Testis (tissue), 3 donors: ENCODE measurements around the gene TRIM14. TPM values are rescaled to one million over a fixed set of nuclear protein-coding genes. Genes with fewer than 3 reads are reported as not detected.
A peak's percentile ranks its signal among the peaks of the same experiment; 100 is the strongest.
"Not testable (repeated sequence)": the region's sequence is repeated elsewhere in the genome, so short reads cannot be mapped to it uniquely, and the experiment has no call there.

Experiments
- DNase-seq: peaks from one replicate; pipeline ENCODE4 v3.0.0-alpha.2; 2019
- H3K27ac ChIP-seq, 2 donors: fragments of 200-600 bp; sonication (generic); one replicate each; pipeline ENCODE4 v1.5.1; 2019
- H3K27me3 ChIP-seq: fragments of 200-600 bp; sonication (generic); one replicate; pipeline ENCODE4 v1.5.1; 2019
- H3K36me3 ChIP-seq: fragments of 200-600 bp; sonication (generic); one replicate; pipeline ENCODE4 v1.5.1; 2017; ENCODE audit warnings: low read depth; ENCODE audit errors: missing control alignments
- H3K4me1 ChIP-seq: fragments of 200-600 bp; sonication (generic); one replicate; pipeline ENCODE4 v1.5.1; 2019
- H3K4me3 ChIP-seq, 2 donors: fragments of 200-600 bp; sonication (generic); one replicate each; pipeline ENCODE4 v1.5.1; 2017 to 2019
- H3K9me3 ChIP-seq: fragments of 200-600 bp; sonication (generic); one replicate; pipeline ENCODE4 v1.5.1; 2017
- POLR2A ChIP-seq: fragments of 450-650 bp; IDR thresholded peaks from one replicate; pipeline ENCODE4 v1.6.1; 2017; ENCODE audit warnings: antibody characterized with exemption, mild to moderate bottlenecking, moderate library complexity
- WGBS, 2 donors: methylation state at CpG; one replicate each; pipeline ENCODE4 v1.1.5; 2018; 5-methylcytosine and 5-hydroxymethylcytosine counted together
- intact Hi-C: fragments of 100-400 bp; cut with DNase I; formaldehyde crosslinking; loops from one replicate; pipeline ENCODE4 v1.15.1; 2023; ENCODE audit warnings: low total_unique reads
- polyA plus RNA-seq: library from polyadenylated mRNA; stranded (reverse); fragments of 350-450 nt; fragmentation: Illumina TruSeq; extraction: RNeasy Lipid Tissue Mini Kit (QIAGEN cat#74804); gene quantifications from one replicate; pipeline ENCODE4 v1.2.3, GENCODE V29; 2014; ENCODE audit warnings: low read depth, low replicate concordance; ENCODE audit not compliant: insufficient read depth
- total RNA-seq, 2 donors: library from RNA; depleted of rRNA; stranded (reverse); fragments of >200 nt; gene quantifications; one replicate each; pipeline ENCODE4 v1.2.3, GENCODE V29; 2016
- TF ChIP-seq, protein P1 (sequence below), 3 experiments: fragments of 450-650 bp in 2 of 3; fragments of 200-600 bp in 1 of 3; sonication (generic) in 1 of 3; IDR thresholded peaks; one replicate each; pipeline ENCODE4 v1.5.1; 2016 to 2019; ENCODE audit warnings: antibody characterized with exemption in 3 of 3, mild to moderate bottlenecking in 2 of 3, moderate library complexity in 1 of 3

The TRIM14 gene
- total and polyA plus RNA-seq, 3 donors from 2014 or later: 17.3 to 21.3 (median 19.6) TPM

DNA sequence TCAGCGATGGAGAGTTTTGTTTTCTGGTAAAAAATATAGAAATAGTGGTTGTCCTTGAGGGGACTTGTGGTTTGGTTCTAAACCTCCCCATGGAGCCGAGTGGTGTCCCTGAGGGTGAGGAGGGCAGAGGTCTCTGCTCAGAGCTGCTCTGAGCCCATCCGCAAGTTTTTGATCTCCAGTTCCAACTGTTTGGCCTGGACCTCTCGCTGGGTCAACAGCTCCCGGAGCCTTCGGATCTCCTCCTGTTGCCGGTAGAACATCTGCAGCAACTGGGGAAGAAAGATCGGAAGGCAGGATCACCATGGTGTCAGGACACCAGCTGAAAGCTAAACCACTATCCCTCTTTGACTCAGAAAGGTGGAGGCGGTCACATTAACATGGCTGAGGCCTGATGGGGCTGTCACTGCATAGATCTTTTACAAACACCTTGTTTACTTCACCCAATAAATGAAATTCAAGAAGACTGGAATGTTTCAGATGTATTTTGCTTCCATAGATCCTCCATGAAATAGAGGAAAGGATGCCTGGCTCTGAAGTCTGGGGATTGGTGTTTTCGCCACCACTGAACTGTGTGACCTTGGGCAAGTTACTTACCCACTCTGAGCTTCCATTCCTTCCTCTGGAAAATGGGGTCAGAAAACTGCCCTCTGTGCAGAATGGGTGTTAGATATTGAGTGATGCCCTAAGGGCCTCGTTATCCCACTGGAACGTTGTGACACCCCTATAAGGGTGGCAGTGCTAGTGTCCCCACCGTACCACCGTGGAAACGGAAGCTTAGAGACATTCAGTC is 5.8 kb upstream of the TRIM14 start:
- DNase-seq: no peak
- Histone ChIP-seq H3K27ac (no peak overlapping the region), H3K27me3 (no peaks in the 10 kb centered on the region), H3K4me3 (no peak overlapping the region), H3K9me3 (no peaks in the 10 kb centered on the region), H3K4me1 (no peaks in the 10 kb centered on the region), H3K36me3 (no peaks in the 10 kb centered on the region)
- intact Hi-C loops: no loop called here
- 87 to 90% methylated on average over 15 of the region's 15 CpGs for WGBS, 2 donors
- TF ChIP-seq POLR2A: no peak
- TF ChIP-seq, protein P1, sequence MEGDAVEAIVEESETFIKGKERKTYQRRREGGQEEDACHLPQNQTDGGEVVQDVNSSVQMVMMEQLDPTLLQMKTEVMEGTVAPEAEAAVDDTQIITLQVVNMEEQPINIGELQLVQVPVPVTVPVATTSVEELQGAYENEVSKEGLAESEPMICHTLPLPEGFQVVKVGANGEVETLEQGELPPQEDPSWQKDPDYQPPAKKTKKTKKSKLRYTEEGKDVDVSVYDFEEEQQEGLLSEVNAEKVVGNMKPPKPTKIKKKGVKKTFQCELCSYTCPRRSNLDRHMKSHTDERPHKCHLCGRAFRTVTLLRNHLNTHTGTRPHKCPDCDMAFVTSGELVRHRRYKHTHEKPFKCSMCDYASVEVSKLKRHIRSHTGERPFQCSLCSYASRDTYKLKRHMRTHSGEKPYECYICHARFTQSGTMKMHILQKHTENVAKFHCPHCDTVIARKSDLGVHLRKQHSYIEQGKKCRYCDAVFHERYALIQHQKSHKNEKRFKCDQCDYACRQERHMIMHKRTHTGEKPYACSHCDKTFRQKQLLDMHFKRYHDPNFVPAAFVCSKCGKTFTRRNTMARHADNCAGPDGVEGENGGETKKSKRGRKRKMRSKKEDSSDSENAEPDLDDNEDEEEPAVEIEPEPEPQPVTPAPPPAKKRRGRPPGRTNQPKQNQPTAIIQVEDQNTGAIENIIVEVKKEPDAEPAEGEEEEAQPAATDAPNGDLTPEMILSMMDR (IDR thresholded peaks at IDR 0.05): no peak

DNA sequence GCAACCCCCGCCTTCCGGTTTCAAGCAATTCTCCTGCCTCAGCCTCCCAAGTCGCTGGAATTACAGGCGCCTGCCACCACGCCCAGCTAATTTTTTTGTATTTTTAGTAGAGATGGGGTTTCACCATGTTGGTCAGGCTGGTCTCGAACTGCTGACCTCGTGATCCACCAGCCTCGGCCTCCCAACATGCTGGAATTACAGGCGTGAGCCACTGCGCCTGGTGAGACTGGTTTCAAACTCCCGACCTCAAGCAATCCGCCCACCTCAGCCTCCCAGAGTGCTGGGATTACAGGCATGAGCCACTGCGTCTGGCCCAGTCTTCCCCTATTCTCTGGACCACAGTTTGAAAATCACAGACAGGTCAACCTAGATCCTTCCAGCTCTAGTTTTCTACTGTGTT is 5.1 kb upstream of the TRIM14 start:
- H3K4me3 ChIP-seq, H3K27me3 ChIP-seq, H3K36me3 ChIP-seq, H3K27ac ChIP-seq, H3K9me3 ChIP-seq, H3K4me1 ChIP-seq, DNase-seq, intact Hi-C loops: not testable (repeated sequence)
- 94% methylated on average over 10 to 13 of the region's 13 CpGs for WGBS, 2 donors

DNA sequence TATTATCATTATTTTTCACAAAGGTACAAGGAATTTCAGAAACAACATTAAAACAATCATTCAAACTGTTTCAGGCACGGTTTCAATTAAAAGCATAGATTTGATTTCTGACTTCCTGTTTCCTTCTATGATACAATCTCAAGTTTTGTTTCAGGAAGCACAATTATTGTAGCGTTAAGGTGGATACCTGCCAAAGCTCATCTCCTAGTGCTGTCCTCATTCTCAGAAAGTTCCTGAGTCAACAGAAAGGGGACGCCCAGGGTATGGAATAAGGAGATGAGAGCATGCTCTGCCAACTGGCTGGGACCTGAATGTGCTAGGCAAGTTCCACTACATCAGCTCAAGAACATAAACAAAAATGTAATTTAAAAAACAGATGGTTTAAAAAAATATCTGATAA is 2.0 kb upstream of the TRIM14 start:
- WGBS, 2 donors: 18 to 33% methylated on average over 3 of the region's 3 CpGs

DNA sequence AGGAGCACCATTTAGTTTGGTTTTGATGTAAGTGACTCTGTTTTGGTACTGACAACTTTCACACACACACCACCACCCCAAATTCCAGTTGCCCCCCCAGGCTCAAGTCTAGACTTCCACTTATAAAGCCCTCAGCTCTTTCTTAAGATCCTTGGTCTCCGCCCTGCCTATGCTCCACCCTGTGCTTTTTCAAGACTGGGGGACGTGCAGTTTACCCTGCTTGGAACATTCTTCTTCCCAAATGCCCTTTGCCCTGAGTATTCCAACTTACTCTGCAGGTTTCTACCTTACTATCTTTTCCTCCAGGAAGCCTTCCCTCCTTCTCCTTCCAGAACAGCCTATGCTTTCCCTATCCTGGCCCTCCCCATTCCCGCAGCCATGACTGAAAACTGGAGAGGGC is 1.5 kb upstream of the TRIM14 start:
- DNase-seq: no peak
- Histone ChIP-seq H3K9me3 (no peaks in the 10 kb centered on the region), H3K27me3 (no peaks in the 10 kb centered on the region), H3K36me3 (no peaks in the 10 kb centered on the region), H3K27ac (no peak overlapping the region), H3K4me3 (no peak overlapping the region), H3K4me1 (peaks cover 4% of the 10 kb centered on the region)
- intact Hi-C loops: no loop called here
- TF ChIP-seq, protein P1 (IDR thresholded peaks at IDR 0.05): no peak
- no peak for TF ChIP-seq POLR2A
- WGBS, 2 donors: 42 to 63% methylated on average over 3 of the region's 3 CpGs

More for the DNA sequence above, 2.0 kb upstream of the TRIM14 start:
- Histone ChIP-seq H3K9me3 (no peaks in the 10 kb centered on the region), H3K4me1 (peaks cover 4% of the 10 kb centered on the region), H3K27me3 (no peaks in the 10 kb centered on the region), H3K4me3 (no peak overlapping the region), H3K27ac (peak overlapping the region in 1 of 2 donors; percentile 8), H3K36me3 (no peaks in the 10 kb centered on the region)
- intact Hi-C loops: no loop called here
- TF ChIP-seq, protein P1 (IDR thresholded peaks at IDR 0.05): peak in 2 of 3 experiments; percentile 15 to 19
- TF ChIP-seq POLR2A: no peak
- DNase-seq: peak; percentile 54

DNA sequence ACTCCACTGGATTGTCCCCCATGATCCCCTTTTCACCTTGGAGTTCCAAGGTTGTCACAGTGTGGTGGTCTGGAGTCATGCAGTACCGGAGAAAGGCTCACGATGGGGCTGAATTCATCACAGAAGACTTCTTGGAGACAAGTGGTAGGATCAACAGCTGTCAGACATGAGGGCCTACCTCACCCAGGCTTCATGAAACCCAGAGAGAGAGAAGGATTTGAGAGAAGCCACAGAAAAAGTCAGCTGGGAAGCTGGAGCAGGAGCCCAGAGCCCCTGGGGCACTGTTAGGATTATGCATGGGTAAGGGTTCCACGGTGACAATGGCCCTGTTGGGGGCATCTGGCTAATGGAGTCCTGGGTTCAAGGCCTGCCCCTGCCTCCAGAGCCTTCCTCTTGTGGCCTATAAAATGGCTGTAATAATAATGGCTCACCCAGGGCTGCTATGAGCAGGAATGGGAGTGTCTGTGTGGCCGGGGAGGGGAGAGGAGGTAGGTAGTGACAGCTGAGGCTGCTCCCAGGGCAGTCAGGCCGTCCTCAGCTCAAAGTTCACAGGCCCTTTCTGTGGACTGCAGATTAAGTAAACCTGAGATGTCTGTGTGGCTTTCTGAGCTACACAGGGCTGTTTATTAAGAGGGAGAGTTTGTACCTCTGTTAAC is 910 bp downstream of the TRIM14 start:
- DNase-seq: peak; percentile 61
- Histone ChIP-seq H3K27me3 (no peaks in the 10 kb centered on the region), H3K4me3 (peak overlapping the region; percentile 65 to 68), H3K36me3 (no peaks in the 10 kb centered on the region), H3K4me1 (peaks cover 4% of the 10 kb centered on the region), H3K9me3 (no peaks in the 10 kb centered on the region), H3K27ac (peak overlapping the region in 1 of 2 donors; percentile 50)
- WGBS, 2 donors: 52 to 53% methylated on average over 5 of the region's 5 CpGs
- TF ChIP-seq POLR2A: no peak
- TF ChIP-seq, protein P1 (IDR thresholded peaks at IDR 0.05): peak in 1 of 3 experiments; percentile 13
- intact Hi-C loops: no loop called here

DNA sequence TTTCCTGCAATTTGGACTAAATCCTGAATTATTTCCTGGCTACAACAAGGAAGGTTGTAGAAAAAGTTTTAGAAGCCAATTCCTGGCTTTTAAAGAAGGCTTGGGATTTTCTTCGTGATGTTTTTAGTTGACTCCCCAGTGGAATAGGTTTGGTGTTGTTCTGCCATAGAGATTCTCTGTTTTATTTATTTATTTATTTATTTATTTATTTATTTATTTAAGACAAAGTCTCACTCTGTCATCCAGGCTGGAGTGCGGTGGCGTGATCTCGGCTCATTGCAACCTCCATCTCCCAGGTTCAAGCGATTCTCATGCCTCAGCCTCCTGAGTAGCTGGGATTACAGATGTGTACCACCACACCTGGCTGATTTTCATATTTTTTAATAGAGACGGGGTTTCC is 1.9 kb downstream of the TRIM14 start:
- H3K9me3 ChIP-seq, DNase-seq, intact Hi-C loops, H3K27me3 ChIP-seq, H3K27ac ChIP-seq, H3K36me3 ChIP-seq, H3K4me3 ChIP-seq, H3K4me1 ChIP-seq: not testable (repeated sequence)
- WGBS, 2 donors: 94 to 96% methylated on average over 6 of the region's 6 CpGs
